ENCODE measurements around the gene CNTN4. TPM values are rescaled to one million over a fixed set of nuclear protein-coding genes. Genes with fewer than 3 reads are reported as not detected.

Gene CNTN4
- total RNA-seq, 4 donors from 2014 or later, result 33.6 to 112 (median 53.1) TPM

GRCh38 chr3:2370317-2370716 is 271.7 kb downstream of the CNTN4 start:
- no peak for TF ChIP-seq POLR2A (IDR thresholded peaks at IDR 0.05)
- TF ChIP-seq CTCF (IDR thresholded peaks at IDR 0.05), result no peak
- intact Hi-C loops (cut with DNase I), result no loop called here
- no peaks in the 10 kb centered on the region for H3K4me1 ChIP-seq
- H3K27me3 ChIP-seq, result no peaks in the 10 kb centered on the region
- H3K4me3 ChIP-seq (replicated peaks in 1 of 3), result no peak overlapping the region
- H3K27ac ChIP-seq, result no peak overlapping the region
- H3K9me3 ChIP-seq, result no peaks in the 10 kb centered on the region
- DNase-seq, result no peak
- no peaks in the 10 kb centered on the region for H3K36me3 ChIP-seq

GRCh38 chr3:2372306-2372705 is 273.6 kb downstream of the CNTN4 start:
- 68 to 85% methylated on average over 1 of the region's 1 CpG for WGBS, 2 donors

GRCh38 chr3:2375376-2375775 is 276.7 kb downstream of the CNTN4 start:
- H3K4me3 ChIP-seq (replicated peaks in 1 of 3), result no peak overlapping the region
- no peak for DNase-seq
- intact Hi-C loops (cut with DNase I), result no loop called here
- H3K9me3 ChIP-seq, result no peaks in the 10 kb centered on the region
- WGBS, 2 donors, result 84 to 92% methylated on average over 3 of the region's 3 CpGs
- H3K27me3 ChIP-seq, result no peaks in the 10 kb centered on the region
- H3K4me1 ChIP-seq, result no peaks in the 10 kb centered on the region
- no peak overlapping the region for H3K27ac ChIP-seq
- H3K36me3 ChIP-seq, result no peaks in the 10 kb centered on the region
- no peak for TF ChIP-seq POLR2A (IDR thresholded peaks at IDR 0.05)
- no peak for TF ChIP-seq CTCF (IDR thresholded peaks at IDR 0.05)

More at GRCh38 chr3:2372306-2372705, 273.6 kb downstream of the CNTN4 start:
- no peak overlapping the region for H3K4me3 ChIP-seq (replicated peaks in 1 of 3)
- H3K4me1 ChIP-seq, result no peaks in the 10 kb centered on the region
- no peak overlapping the region for H3K27ac ChIP-seq
- no peaks in the 10 kb centered on the region for H3K9me3 ChIP-seq
- intact Hi-C loops (cut with DNase I), result no loop called here
- DNase-seq, result no peak
- no peaks in the 10 kb centered on the region for H3K36me3 ChIP-seq
- H3K27me3 ChIP-seq, result no peaks in the 10 kb centered on the region
- no peak for TF ChIP-seq POLR2A (IDR thresholded peaks at IDR 0.05)
- no peak for TF ChIP-seq CTCF (IDR thresholded peaks at IDR 0.05)

GRCh38 chr3:2377281-2377680 is 278.6 kb downstream of the CNTN4 start:
- no peak for TF ChIP-seq CTCF (IDR thresholded peaks at IDR 0.05)
- no peak for TF ChIP-seq POLR2A (IDR thresholded peaks at IDR 0.05)
- no peaks in the 10 kb centered on the region for H3K36me3 ChIP-seq
- no peak overlapping the region for H3K4me3 ChIP-seq (replicated peaks in 1 of 3)
- intact Hi-C loops (cut with DNase I), result no loop called here
- no peaks in the 10 kb centered on the region for H3K27me3 ChIP-seq
- H3K27ac ChIP-seq, result no peak overlapping the region
- H3K4me1 ChIP-seq, result no peaks in the 10 kb centered on the region
- H3K9me3 ChIP-seq, result no peaks in the 10 kb centered on the region
- DNase-seq, result no peak
- WGBS, 2 donors, result 28 to 73% methylated on average over 1 of the region's 1 CpG

- Histone ChIP-seq H3K27ac (no peak overlapping the region), H3K36me3 (no peaks in the 10 kb centered on the region), H3K27me3 (no peaks in the 10 kb centered on the region), H3K4me1 (no peaks in the 10 kb centered on the region), H3K9me3 (no peaks in the 10 kb centered on the region), H3K4me3 (replicated peaks in 1 of 3) (no peak overlapping the region)
- intact Hi-C loops (cut with DNase I), result no loop called here
- WGBS, 2 donors, result 76 to 86% methylated on average over 2 of the region's 2 CpGs
- TF ChIP-seq CTCF (IDR thresholded peaks at IDR 0.05) (no peak), POLR2A (IDR thresholded peaks at IDR 0.05) (no peak)
- DNase-seq, result no peak
These were observed 292.4 kb downstream of the CNTN4 start for GRCh38 chr3:2390926-2391532.
